COLO668 (cell line): Measurements from ENCODE around the gene SMIM13.

ENCODE experiments used
- DNase-seq: peaks from one replicate; lab custom pipeline; 2025; ENCODE audit not compliant: unreplicated experiment; lab: John Stamatoyannopoulos, UW

Gene SMIM13

DNA sequence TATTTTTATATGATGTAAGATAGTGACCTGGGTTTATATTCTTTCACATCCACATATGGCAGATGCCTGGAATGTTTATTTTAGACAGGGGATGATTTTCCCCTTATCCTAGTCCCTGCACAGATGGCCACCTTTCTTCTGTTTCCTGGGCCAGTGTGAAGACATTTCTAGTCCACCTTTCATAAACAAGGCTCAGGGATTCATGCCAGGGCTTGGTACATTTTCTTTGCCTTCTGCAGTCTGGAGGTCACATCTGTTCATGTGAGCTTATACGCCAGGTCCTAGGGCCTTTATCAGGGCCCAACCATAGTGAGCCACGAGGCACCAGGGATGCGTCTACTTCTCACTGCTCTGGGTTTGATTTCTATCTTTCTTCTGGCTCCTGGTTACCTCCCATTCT is 55.9 kb downstream of the SMIM13 start:
- no peak for DNase-seq

DNA sequence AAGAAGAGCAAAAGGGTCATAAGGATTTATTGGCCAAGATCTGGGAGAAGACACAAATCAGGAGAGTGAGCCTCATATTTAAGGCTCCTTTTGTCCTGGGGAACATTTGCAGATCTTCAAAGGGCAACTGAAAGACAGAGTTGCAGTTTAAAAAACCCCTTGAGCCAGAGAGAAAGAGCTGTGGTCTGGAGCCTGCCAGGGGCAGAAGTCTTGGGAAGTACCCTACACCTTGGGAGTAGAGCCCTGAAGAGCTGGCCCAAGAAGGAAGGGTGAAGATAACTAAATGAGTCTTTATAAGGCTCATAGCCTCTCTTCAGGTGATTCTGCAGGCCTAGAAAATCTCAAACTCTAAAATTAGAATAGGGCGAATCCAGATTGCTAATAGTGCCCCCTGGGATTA is 57.9 kb downstream of the SMIM13 start:
- no peak for DNase-seq

GRCh38 chr6:11152581-11152980 is 58.9 kb downstream of the SMIM13 start:
- DNase-seq: no peak

DNA sequence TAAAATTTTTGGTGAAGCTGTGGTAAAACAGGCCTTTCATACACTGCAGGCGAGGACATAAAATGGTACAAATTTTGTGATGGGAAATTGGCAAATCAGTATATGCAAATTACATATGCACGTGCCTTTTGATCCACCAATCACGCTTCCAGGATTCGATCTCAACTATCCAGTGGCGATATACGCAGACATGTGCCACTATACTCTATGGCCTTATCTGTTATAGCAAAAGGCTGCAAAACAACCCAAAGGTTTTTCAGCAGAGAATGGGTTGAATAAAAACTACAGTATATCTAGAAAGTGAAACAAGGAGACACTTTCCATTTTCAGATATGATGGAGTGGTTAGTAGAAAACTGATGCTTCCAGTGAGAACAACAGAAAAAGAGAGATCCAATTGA is 59.8 kb downstream of the SMIM13 start:
- DNase-seq: no peak

- DNase-seq: no peak
Measured at GRCh38 chr6:11155589-11155988, 62.0 kb downstream of the SMIM13 start.

DNA sequence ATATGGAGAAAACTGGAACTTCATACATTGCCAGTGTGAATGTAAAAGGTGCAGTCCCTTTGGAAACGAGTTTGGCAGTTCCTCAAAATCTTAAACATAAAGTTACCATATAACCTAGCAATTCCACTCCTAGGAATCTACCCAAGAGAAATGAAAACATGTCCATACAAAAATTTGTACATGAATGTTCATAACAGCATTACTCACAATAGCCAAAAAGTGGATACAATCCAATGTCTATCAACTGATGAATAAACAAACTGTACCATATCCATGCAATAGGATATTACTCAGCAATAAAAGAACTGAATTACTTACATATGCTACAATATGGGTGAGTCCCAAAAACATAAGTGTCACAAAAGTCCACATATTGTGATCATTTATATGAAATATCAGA is 66.6 kb downstream of the SMIM13 start:
- no peak for DNase-seq

DNA sequence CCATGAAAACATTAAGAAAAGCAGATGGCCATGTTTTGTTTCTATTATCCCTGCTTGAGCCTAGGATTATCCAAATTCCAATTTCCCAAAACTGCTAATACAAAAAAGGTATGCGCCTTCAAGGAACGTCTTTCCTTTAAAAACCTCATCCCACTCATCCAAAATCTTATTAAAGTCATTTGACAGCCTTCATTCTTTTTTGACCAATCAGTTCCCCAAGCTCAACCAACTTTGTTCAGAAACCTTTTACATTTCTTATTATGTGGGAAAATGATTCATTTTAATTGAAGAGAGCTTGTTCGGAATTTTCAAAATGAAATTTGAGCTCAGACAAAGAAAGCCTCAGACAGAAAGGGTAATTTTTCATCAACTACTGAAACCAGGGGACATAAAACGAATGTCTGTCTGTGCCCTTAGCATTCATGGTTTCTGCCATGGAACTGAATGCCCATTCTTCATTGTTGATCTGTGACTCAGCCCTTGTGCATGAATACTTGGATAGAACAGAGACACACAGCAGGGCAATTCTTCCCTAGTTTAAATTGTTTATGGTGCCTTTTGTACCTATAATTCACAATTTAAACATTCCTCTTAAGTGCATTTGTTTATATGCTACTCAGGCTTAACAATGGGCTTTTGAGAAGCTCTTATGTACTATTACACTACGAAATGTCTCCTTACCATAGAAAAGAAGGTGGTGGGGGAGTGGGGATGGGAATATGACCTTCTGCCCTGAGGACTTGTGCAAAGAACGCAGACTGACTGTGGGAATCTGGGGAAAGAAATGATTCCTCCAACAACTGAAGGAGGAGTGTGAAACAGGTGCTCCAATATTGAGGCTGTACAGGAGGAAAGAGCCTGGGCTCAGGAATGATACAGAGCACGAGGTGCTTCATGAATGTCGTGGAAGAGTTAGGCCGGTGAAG is 67.7 kb downstream of the SMIM13 start:
- DNase-seq: no peak

DNA sequence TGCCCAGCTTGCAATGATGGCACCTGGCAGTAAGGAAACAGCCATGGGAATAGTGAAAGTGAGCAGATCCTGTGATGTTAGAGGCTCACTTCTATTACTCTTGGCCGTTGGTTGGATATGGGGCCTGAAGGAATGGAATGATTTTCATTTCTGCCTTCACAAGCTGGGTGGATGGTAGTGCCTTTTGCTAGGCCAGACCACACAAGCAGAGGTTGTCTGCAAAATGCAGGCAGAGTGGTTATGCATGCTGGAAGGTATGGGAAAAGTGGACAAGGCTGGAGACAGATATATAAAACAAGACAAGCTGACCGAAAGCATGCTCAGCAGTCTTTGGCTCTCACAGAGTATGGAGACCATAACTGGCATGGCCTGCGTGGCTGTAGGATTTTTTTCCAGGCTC is 68.6 kb downstream of the SMIM13 start:
- no peak for DNase-seq

- peak; percentile 60 for DNase-seq
Measured at GRCh38 chr6:11163932-11164331, 70.3 kb downstream of the SMIM13 start.

DNA sequence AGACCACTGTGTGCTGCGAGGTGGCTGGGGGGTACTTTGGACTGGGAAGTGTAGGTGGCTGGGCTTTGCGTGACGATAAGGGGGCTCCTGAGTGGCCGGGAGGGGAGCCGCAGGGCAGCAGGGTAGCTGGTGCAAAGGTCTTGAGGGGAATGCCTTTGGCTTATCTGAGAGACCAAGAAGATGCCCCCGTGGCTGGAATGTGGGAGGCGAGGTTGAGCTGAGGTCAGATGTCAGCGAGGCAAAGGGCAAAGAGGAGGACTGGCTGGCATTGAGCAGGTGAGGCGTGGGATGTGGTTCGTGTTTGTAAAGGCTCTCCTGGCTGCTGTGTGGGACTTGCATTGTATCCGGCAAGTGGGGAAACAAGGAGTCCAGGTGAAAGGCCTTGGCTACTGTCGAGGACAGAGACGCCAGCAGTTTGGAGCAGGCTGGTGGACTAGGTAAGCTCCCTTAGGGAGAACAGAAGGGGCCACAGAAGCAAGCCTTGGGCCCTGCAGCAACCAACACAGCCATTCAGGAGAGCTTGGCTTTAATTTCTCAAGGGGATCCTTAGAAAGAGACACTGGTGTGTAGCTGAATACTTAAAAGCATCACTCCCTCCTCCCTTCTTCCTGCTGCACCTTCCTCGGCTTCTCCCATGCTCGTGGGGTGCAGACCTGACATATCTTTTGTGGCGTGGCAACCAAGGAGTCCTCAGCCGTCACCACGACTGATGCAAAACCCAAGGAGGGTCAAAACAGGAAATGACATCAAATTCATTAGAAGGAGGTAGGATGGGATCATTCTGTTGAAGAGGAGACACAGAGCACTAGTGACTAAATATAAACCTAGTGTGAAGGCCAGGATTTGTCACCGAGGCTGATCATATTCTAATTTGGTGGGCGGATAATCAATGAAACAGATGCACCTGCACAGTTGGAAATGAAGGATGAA is 71.3 kb downstream of the SMIM13 start:
- no peak for DNase-seq

- no peak for DNase-seq
Measured at GRCh38 chr6:11166948-11167347, 73.3 kb downstream of the SMIM13 start.

DNA sequence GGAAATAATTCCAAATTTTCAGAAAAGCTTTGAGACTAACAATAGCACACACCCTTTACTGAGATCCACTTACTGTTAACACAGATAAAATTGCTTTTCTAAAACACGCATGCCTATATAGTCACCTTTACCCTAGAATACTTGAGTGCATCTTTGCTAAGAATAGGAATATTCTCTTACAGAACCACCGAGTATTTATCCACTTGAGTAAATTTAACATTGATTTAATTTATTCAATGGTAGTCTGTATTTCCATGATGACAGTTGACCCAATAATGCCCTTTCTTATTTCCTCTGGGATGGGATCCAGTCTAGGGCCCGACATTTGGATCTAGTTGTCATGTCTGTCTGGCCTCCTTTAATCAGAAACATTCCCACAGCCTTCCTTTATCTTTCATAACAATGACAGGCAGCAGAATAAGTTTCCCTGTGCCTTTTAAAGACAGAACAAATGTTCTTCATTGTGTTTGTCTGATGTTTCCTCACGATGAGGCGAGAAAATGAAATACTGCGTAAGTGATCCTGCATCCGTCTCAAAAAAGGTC is 74.5 kb downstream of the SMIM13 start:
- DNase-seq: no peak

DNA sequence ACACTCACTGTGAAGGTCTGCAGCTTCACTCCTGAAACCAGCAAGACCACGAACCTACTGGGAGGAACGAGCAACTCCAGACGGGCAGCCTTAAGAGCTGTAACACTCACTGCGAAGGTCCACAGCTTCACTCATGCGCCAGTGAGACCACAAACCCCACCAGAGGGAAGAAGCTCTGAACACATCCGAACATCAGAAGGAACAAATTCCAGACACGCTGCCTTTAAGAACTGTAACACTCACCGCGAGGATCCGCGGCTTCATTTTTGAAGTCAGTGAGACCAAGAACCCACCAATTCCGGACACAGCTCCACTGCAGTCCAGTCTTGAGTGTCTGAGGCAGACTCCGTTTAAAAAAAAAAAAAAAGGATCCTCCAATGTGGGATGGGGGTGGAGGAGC is 78.3 kb downstream of the SMIM13 start:
- no peak for DNase-seq

DNA sequence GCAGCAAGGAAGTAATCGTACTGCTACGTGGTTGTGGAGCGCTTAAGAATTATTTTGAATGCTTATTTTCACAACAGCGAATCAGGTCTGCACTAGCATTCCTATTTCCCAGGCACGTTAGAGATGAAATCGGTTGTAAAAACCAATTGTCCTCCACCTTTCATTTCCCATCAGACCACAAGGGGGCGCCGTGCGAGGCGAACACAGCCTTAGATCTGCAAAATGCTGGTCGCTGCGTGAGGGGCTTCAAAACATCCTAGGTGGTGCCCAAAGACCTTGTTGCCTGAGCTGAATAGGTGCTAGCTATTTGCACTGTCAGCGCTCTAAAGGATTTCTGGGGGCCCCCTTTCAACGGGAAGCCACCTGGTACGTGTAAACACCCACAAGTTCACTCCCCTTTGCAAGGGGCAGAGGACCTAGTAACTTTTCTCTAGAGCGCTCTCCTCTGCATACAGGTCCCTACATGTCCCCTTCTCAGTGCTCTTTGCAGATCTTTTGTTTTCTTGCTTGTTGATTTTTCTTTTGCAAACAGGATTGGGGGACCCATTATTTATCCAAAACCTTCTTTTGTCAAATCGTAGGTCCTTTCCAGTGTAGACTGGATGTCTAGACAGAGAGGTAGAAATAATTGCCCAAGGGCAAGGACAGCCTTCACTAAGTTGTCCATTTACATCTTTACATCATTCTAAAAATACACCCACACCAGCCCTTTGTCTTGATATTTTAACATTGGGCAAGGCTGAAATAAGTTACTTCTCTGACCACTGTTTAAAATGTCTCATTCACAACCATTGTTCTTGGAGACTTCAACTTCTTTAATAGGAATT is 79.1 kb downstream of the SMIM13 start:
- peak; percentile 55 for DNase-seq

DNA sequence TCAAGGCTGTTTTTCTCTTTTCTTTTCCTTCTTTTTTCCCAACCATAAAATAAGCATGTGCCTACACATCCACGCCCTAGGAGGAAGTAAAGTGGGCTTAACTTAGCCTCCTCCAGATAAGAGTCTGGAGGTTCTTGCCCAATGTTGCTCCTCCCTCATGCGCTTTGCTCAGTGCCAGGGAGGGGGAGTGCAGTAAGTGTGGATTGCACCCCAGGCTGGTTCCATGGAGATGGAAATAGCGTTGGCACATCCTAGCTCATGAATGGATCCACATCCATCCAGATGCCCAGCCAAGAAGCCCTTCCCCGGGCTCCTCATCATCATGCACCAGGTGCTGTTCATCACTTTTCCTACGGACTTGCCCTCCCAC is 80.6 kb downstream of the SMIM13 start:
- no peak for DNase-seq

DNA sequence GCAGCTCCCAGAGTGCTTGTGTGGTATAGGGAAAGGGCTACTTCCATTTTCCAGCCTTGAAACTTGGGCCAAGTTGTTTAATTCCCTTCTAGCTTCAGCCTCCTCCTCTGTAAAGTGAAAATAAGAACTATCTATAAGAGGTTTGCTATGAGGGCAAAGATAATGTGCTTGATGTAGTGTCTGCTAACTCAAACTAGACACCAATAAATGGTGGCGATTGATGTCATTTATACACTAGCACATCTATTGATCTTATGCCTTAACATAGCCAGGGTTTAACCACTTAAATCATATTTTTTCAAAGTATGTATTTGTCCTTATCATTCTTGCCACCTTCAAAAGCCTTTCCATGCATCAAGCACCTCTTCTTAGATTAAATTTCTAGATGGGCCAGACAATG is 83.6 kb downstream of the SMIM13 start:
- DNase-seq: no peak

DNA sequence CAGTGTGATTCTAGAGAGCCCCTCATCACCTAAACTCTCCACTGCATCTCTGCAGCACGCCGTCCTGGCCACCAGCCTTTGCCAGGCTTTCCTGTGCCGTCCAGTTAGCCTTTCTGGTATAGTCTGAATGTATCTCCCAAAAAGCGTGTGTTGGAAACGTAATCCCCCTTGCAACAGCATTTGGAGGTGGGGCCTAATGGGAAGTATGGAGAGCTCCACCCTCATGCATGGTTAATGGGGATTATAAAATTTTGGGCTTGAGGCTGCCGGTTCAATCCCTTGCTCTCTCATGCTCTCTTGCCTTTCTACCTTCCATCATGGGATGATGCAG is 85.4 kb downstream of the SMIM13 start:
- DNase-seq: no peak

DNA sequence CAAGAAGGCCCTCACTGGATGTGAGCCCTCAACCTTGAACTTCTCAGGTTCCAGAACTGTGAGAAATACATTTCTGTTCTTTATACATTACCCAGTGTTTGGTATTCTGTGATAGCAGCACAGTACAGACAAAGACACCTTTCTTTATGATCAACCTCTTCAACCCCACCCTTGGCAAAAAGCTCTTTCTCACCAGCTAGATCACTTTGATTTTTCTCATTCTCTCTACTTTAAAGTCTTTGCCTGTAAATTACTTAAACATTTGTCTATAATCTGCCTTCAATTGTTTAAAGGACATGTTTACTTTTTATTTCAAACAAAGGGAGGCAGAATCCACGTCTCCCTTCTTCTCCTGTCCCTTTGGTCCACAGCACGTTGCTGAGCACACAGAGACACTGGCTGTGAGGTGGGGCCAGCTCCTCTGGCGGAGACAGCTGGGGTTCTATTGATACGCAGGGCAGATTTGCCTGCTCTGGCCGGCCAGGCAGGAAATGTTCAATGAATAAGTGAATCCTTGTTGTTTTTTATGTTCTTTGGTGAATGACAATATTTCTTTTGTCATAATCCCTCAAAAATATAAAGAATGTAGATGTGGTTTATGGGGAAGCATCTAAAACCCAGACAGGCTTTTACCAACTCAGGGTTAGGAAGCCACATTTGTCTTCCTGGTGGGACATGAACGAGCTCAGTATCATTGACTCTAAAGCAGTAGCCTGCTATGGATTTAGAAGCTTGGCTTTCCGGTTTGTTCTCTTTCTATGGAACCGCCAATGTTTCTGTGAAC is 86.0 kb downstream of the SMIM13 start:
- no peak for DNase-seq

GRCh38 chr6:11181478-11182136 is 88.0 kb downstream of the SMIM13 start:
- no peak for DNase-seq
